ENCODE measurements around the gene CLEC9A. TPM values are rescaled to one million over a fixed set of nuclear protein-coding genes. Genes with fewer than 3 reads are reported as not detected.

CLEC9A gene
- total RNA-seq, 6 experiments from 2014 or later: not detected

- no peak for DNase-seq
- Mint-ChIP-seq H3K36me3 (ENCODE audit: low read depth) (peaks cover 15% of the 10 kb centered on the region; the same call in 1 of the 2 replicates), H3K9me3 (peaks cover 14% of the 10 kb centered on the region), H3K27me3 (ENCODE audit: insufficient read depth) (no peaks in the 10 kb centered on the region), H3K4me3 (no peak overlapping the region), H3K27ac (no peak overlapping the region), H3K4me1 (ENCODE audit: low read depth) (peaks cover 26% of the 10 kb centered on the region)
- no peak for TF ChIP-seq CTCF (IDR thresholded peaks at IDR 0.05)
Observed at GRCh38 chr12:10084733-10085132, 54.3 kb downstream of the CLEC9A start.

GRCh38 chr12:10086387-10086786 is 55.9 kb downstream of the CLEC9A start:
- H3K36me3 Mint-ChIP-seq (ENCODE audit: low read depth): peaks cover 9% of the 10 kb centered on the region; the same call in 1 of the 2 replicates
- DNase-seq: no peak
- H3K27me3 Mint-ChIP-seq (ENCODE audit: insufficient read depth): no peaks in the 10 kb centered on the region
- H3K27ac Mint-ChIP-seq: no peak overlapping the region
- no peak overlapping the region for H3K4me3 Mint-ChIP-seq
- H3K4me1 Mint-ChIP-seq (ENCODE audit: low read depth): peaks cover 41% of the 10 kb centered on the region
- TF ChIP-seq CTCF (IDR thresholded peaks at IDR 0.05): no peak
- peaks cover 14% of the 10 kb centered on the region for H3K9me3 Mint-ChIP-seq

- Mint-ChIP-seq H3K27ac (no peak overlapping the region), H3K27me3 (ENCODE audit: insufficient read depth) (no peaks in the 10 kb centered on the region), H3K36me3 (ENCODE audit: low read depth) (peaks cover 9% of the 10 kb centered on the region; the same call in 1 of the 2 replicates)
Observed at GRCh38 chr12:10088031-10088430, 57.5 kb downstream of the CLEC9A start.

GRCh38 chr12:10088955-10089900 is 58.7 kb downstream of the CLEC9A start:
- Mint-ChIP-seq H3K36me3 (ENCODE audit: low read depth) (peaks cover 2% of the 10 kb centered on the region; the same call in 1 of the 2 replicates), H3K27ac (no peak overlapping the region), H3K9me3 (peaks cover 6% of the 10 kb centered on the region), H3K4me3 (peak overlapping the region; percentile 36; the same call in 1 of the 2 replicates), H3K27me3 (ENCODE audit: insufficient read depth) (no peaks in the 10 kb centered on the region), H3K4me1 (ENCODE audit: low read depth) (peaks cover 35% of the 10 kb centered on the region)
- no peak for DNase-seq
- no peak for TF ChIP-seq CTCF (IDR thresholded peaks at IDR 0.05)

More at GRCh38 chr12:10088031-10088430, 57.5 kb downstream of the CLEC9A start:
- Mint-ChIP-seq H3K9me3 (peaks cover 14% of the 10 kb centered on the region), H3K4me1 (ENCODE audit: low read depth) (peaks cover 33% of the 10 kb centered on the region), H3K4me3 (no peak overlapping the region)
- DNase-seq: no peak
- TF ChIP-seq CTCF (IDR thresholded peaks at IDR 0.05): no peak

- no peak for DNase-seq
- no peak for TF ChIP-seq CTCF (IDR thresholded peaks at IDR 0.05)
- H3K27me3 Mint-ChIP-seq (ENCODE audit: insufficient read depth): no peaks in the 10 kb centered on the region
- H3K27ac Mint-ChIP-seq: no peak overlapping the region
- H3K9me3 Mint-ChIP-seq: no peaks in the 10 kb centered on the region
- H3K36me3 Mint-ChIP-seq (ENCODE audit: low read depth): no peaks in the 10 kb centered on the region
- no peak overlapping the region for H3K4me3 Mint-ChIP-seq
- H3K4me1 Mint-ChIP-seq (ENCODE audit: low read depth): peaks cover 46% of the 10 kb centered on the region
Observed at GRCh38 chr12:10094646-10095395, 64.3 kb downstream of the CLEC9A start.
